Loucy (cell line): ENCODE results near the gene F2RL2.

Source experiments
- EZH2phosphoT487 ChIP-seq: fragments of 200-600 bp; IDR thresholded peaks from 2 replicates; pipeline ENCODE4 v1.6.1; 2018; ENCODE audit warnings: antibody characterized with exemption, mild to moderate bottlenecking, moderate library complexity, borderline replicate concordance
- TF ChIP-seq, protein P1 (sequence below): fragments of 200-600 bp; sonication (generic); conservative IDR thresholded peaks from 2 replicates; pipeline ENCODE4 v1.5.1; 2014; ENCODE audit warnings: mild to moderate bottlenecking, antibody characterized with exemption, low read length

DNA sequence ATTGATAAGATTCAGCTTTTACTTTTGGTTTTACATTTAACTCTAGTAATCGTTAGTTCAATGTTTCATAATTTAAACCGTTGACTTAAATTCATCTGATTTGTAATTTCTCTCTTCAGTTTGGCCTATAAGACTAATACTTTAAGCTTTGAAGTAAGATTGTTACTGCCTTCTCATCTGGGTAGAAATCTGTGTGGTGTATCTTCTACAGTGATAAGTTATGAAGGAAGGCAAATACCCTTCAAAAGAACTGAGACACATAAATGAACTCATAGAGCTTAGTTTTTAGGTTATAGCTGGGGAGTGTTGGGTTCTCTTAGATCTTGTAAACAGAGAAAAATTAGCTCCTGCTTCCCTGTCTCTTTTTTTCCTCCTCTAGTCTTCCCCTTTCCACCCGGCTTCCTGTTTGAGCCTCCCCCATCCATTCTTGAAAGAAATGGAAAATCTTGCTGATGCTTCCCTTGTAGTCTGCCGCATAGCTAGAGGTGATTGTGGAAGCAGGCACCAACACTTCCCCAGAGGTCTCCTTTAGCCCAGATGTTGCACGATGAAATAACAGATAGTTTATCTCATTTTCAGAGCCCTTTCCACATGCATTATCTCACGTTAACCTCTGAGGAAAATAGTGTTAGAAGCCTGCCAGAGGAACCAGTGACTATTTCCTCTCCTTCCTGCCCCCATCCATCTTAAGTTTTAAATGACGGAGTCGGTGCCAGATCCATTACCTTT, 2.0 kb upstream of the F2RL2 start:
- TF ChIP-seq EZH2phosphoT487: no peak
- TF ChIP-seq, protein P1, sequence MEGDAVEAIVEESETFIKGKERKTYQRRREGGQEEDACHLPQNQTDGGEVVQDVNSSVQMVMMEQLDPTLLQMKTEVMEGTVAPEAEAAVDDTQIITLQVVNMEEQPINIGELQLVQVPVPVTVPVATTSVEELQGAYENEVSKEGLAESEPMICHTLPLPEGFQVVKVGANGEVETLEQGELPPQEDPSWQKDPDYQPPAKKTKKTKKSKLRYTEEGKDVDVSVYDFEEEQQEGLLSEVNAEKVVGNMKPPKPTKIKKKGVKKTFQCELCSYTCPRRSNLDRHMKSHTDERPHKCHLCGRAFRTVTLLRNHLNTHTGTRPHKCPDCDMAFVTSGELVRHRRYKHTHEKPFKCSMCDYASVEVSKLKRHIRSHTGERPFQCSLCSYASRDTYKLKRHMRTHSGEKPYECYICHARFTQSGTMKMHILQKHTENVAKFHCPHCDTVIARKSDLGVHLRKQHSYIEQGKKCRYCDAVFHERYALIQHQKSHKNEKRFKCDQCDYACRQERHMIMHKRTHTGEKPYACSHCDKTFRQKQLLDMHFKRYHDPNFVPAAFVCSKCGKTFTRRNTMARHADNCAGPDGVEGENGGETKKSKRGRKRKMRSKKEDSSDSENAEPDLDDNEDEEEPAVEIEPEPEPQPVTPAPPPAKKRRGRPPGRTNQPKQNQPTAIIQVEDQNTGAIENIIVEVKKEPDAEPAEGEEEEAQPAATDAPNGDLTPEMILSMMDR: no peak
